PC-3 (cell line): ENCODE results near the gene GPD2.
"Not testable (repeated sequence)": the region's sequence is repeated elsewhere in the genome, so short reads cannot be mapped to it uniquely, and the experiment has no call there.

Experiments
- CTCF ChIP-seq: fragments of 300-600 bp; sonication (generic); conservative IDR thresholded peaks from 2 replicates; pipeline ENCODE4 v1.5.1; 2017; ENCODE audit warnings: antibody characterized with exemption, low read depth, mild to moderate bottlenecking, low read length
- EZH2 ChIP-seq: fragments of 300-600 bp; sonication (generic); IDR thresholded peaks from one replicate; pipeline ENCODE4 v1.6.1; 2017; ENCODE audit warnings: antibody characterized with exemption, mild to moderate bottlenecking, low read length; ENCODE audit not compliant: unreplicated experiment
- EZH2phosphoT487 ChIP-seq: fragments of 300-600 bp; sonication (generic); IDR thresholded peaks from 2 replicates; pipeline ENCODE4 v1.6.1; 2018; ENCODE audit warnings: mild to moderate bottlenecking, antibody characterized with exemption, low read length, borderline replicate concordance

DNA sequence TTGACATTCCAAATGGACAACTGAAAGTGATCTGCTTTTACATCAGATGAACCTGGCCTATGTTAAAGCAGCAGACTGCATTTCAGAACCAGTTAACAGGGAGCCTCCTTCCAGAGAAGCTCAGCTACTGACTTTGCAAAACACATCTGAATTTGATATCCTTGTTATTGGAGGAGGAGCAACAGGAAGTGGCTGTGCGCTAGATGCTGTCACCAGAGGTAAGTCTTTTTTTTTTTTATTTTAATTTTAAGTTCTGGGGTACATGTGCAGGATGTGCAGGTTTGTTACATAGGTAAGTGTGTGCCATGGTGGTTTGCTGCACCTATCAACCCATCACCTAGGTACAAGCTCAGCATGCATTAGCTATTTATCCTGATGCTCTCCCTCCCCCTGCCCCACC is 59.8 kb downstream of the GPD2 start:
- TF ChIP-seq CTCF, EZH2, EZH2phosphoT487: not testable (repeated sequence)
